Fibroblast of skin of scalp (primary cell): ENCODE measurements around the gene UNC80. TPM values are rescaled to one million over a fixed set of nuclear protein-coding genes. Genes with fewer than 3 reads are reported as not detected.
"Not testable (repeated sequence)": the region's sequence is repeated elsewhere in the genome, so short reads cannot be mapped to it uniquely, and the experiment has no call there.

Experiments
- DNase-seq: peaks from one replicate; pipeline ENCODE4 v3.0.0-alpha.2; 2013
- polyA plus RNA-seq, 2 experiments: library from polyadenylated mRNA; unstranded; fragments of 120-200 nt; gene quantifications; one replicate each; pipeline ENCODE4 v1.2.1, GENCODE V29; 2013; ENCODE audit not compliant: insufficient read length in 2 of 2

UNC80 gene, protein sequence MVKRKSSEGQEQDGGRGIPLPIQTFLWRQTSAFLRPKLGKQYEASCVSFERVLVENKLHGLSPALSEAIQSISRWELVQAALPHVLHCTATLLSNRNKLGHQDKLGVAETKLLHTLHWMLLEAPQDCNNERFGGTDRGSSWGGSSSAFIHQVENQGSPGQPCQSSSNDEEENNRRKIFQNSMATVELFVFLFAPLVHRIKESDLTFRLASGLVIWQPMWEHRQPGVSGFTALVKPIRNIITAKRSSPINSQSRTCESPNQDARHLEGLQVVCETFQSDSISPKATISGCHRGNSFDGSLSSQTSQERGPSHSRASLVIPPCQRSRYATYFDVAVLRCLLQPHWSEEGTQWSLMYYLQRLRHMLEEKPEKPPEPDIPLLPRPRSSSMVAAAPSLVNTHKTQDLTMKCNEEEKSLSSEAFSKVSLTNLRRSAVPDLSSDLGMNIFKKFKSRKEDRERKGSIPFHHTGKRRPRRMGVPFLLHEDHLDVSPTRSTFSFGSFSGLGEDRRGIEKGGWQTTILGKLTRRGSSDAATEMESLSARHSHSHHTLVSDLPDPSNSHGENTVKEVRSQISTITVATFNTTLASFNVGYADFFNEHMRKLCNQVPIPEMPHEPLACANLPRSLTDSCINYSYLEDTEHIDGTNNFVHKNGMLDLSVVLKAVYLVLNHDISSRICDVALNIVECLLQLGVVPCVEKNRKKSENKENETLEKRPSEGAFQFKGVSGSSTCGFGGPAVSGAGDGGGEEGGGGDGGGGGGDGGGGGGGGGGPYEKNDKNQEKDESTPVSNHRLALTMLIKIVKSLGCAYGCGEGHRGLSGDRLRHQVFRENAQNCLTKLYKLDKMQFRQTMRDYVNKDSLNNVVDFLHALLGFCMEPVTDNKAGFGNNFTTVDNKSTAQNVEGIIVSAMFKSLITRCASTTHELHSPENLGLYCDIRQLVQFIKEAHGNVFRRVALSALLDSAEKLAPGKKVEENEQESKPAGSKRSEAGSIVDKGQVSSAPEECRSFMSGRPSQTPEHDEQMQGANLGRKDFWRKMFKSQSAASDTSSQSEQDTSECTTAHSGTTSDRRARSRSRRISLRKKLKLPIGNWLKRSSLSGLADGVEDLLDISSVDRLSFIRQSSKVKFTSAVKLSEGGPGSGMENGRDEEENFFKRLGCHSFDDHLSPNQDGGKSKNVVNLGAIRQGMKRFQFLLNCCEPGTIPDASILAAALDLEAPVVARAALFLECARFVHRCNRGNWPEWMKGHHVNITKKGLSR (N-terminal part only)
- polyA plus RNA-seq (2013, experiment 1 of 2; ENCODE audit: insufficient read length) = 0.07 TPM
- 0.15 TPM for polyA plus RNA-seq (2013, experiment 2 of 2; ENCODE audit: insufficient read length)

DNA sequence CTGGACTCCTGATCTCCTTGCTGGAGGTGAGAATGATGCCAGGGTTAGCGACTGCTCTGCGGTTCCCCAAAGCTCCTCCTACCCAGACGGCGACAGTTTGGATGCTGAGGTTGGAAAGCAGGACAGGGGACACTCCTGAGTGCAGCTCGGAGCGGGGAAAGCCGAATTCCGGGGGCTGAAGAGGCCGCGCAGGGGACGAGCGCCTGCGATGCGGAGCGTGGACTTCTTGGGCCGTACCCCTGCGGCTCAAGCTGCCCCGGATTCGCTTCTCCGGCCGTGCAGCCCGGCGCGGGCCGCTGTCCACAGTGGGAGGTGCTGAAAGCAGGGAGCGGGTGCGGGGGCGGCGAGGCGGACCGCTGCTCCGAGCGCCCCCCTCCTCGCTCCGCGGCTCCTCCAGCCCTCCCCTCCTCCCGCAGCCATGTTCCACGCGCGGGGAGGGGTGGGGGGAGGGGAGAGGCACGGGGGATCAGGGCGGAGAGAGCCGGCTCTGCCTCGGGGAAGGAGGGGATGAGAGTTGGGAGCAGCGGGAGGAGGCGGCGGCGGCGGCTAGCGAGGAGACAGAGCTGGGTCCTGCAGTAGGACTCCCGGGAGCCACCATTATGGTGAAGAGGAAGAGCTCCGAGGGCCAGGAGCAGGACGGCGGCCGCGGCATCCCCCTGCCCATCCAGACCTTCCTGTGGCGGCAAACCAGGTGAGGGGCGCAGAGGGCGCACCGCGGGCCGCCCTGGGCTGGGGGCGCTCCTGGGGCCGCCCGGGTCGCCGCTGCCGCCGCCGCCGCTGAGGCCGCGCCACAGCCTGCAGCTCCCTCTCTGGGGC is at the start of gene UNC80:
Gene UNC80 (plus strand): TSS at position 359 of the 816 bp plus-strand sequence. CDS start 241 bp downstream, at position 600.
- DNase-seq = peak; percentile 64

- DNase-seq = no peak
Observed at GRCh38 chr2:209726311-209726710, 45.3 kb upstream of the UNC80 start.

- DNase-seq = no peak
Observed at GRCh38 chr2:209727077-209727476, 44.6 kb upstream of the UNC80 start.

DNA sequence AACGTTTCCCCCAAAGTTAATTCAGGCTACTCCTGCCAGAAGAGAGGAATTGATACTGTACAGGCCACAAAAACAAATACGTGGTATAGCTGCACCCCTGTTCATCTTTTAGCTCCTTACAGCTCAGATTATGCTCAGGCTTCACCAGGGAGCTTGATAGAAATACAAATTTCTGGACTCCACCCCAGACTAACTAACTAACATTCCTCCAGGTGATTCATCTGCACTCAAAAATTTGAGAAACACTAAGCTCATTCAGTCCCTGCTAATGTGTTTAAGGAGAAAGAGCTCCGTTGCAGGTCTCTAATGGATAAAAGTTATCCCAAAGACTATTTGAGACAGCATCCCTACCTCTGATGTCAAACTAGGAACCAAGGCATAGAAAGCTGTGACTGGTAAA is 36.8 kb upstream of the UNC80 start:
- DNase-seq = no peak

DNA sequence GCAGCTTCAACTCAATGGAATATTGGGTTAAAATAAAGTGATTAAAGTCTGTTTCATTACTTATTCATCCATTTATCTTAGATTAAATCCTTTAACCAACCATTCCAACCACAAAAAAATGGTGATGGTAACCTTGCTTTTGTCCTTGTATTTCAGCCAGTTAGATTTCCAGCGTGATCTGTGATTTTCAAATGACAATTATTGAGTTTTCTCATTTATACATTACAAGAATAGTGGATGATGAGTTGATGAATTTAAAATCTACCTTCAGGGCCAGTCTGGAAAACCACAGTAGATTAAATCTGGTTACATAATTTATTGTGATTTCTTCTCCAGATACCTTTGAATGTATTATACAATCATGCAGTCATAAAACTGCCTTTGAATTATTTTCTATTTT is 29.7 kb upstream of the UNC80 start:
- DNase-seq = no peak

DNA sequence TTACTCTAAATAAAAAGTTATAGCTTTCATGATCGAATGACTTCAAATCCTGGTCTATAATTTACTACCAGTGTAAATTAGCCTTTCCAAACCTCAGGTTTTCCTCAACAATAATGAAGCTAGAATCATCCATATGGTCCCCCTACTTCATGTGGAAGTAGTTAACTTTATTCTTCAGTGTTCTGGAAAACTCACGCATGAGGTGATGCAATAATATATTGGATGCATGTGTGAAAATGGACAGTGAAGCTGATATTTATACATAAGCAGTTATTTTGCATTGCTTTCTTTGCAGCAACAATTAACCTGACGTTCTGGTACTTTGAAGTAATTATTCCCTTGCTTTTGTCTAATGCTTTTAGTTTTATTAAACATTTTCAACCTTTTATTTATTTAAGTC is 18.6 kb upstream of the UNC80 start:
- no peak for DNase-seq

DNA sequence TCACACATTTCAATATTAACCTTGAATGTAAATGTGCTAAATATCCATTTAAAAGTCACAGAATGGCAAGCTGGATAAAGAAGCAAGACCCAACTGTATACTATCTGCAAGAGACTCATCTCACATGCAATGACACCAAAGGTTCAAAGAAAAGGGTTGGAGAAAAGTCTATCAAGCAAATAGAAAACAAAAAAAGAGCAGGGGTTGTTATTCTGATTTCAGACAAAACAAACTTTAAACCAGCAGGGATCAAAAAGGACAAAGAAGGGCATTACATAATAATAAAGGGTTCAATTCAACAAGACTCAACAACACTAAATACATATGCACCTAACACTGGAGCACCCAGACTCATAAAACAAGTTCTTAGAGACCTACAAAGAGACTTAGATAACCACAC is 14.5 kb upstream of the UNC80 start:
- DNase-seq = no peak

GRCh38 chr2:209761566-209761965 is 10.1 kb upstream of the UNC80 start:
- no peak for DNase-seq

DNA sequence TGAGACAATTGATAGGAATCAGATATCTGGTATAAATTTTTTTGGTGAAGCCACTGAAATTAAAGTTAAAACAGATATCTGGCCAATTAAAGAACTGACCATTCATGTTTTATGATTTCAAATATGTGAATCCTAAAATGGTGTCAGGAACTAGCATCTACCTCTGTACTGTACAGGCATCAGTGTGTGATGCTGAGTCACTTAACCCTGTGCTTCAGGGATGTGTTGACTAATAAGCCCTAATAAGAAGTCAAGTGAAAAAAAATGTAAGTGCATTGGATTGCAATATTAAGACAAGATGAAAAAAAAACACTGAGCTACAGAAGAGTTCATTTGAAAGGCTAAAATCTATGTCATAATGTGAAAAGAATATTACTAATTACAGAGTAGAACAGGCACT is 9.1 kb upstream of the UNC80 start:
- DNase-seq = no peak

DNA sequence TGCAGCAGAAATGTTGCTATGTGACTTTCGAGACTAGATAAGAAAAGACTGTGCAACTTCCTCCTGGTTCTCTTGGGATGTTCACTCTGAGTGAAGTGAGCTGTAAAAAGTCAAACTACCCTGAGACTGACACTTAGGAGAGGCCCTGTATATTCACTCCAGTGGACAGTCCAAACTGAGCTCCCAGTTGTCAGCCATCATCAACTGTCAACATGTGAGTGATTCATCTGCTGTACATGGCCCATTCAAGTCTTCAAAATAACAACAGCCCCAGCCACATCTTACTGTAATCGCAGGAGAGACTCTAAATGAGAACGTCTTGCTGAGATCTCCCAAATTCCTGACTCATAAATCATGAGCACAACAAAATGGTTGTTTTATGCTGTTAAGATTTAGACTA is 8.5 kb upstream of the UNC80 start:
- DNase-seq = no peak

- no peak for DNase-seq
Observed at GRCh38 chr2:209766613-209767012, 5.0 kb upstream of the UNC80 start.

GRCh38 chr2:209767316-209767715 is 4.3 kb upstream of the UNC80 start:
- no peak for DNase-seq

DNA sequence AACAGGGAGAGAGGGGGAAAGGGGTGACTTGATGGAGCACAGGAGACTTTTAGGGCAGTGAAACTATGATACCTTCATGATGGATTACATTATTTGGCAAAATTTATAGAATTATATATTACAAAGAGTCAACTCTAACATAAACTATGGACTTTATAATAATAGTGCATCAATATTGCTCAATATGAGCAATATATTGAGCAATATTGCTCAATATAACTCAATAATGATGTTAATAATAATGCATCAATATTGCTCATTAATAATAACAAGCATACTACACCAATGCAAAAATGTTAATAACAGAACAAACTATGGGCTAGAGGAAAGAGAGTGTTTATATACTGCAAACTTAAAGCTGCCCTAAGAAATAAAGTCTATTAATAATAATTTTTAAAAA is 3.1 kb upstream of the UNC80 start:
- DNase-seq = no peak

- no peak for DNase-seq
Observed at GRCh38 chr2:209772290-209772685, 656 bp downstream of the UNC80 start.

DNA sequence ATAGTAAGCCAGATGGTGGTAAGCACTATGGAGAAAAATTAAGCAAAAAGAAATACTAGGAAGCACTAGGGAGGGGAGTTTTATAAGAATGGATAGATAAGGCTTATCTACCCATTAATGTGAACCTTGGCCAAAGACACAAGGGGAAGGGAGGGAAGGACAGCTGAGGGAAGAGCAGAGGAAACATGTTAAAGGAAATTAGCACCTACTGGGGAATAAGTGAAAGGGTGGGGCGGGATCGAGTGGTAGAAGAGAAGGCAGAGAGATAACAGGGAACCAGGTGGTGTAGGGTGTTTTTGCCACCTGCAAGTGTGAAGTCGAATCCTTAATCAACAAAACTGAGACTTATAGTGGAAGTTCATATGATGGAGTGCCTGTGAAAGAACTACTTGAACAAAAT is 1.7 kb downstream of the UNC80 start:
- no peak for DNase-seq

DNA sequence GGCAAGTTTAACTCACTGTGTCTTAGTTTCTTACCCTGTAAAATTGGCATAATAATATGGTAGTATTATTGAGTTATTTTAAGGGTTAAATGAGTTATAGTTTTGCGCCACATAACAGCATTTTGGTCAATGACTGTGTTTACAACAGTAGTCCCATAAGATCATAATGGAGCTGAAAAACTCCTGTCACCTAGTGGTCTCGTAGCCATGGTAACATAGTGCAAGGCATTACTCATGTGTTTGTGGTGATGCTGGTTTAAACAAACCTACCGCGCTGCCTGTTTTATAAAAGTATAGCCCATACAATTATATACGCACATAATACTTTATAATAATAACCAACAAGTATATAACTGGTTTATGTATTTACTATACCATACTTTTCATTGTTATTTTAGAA is 15.8 kb downstream of the UNC80 start:
- no peak for DNase-seq

- no peak for DNase-seq
Observed at GRCh38 chr2:209788925-209789324, 17.3 kb downstream of the UNC80 start.

GRCh38 chr2:209790066-209790728 is 18.6 kb downstream of the UNC80 start:
- DNase-seq = no peak

- no peak for DNase-seq
Observed at GRCh38 chr2:209791151-209791550, 19.5 kb downstream of the UNC80 start.

- DNase-seq = not testable (repeated sequence)
Observed at GRCh38 chr2:209795425-209795824, 23.8 kb downstream of the UNC80 start.

GRCh38 chr2:209805351-209805750 is 33.7 kb downstream of the UNC80 start:
- DNase-seq = no peak
